NCI-H2107 (cell line): ENCODE data around the gene OR56B1.

ENCODE experiments used
- DNase-seq: peaks from one replicate; lab custom pipeline; 2025; lab: John Stamatoyannopoulos, UW

Gene OR56B1

DNA sequence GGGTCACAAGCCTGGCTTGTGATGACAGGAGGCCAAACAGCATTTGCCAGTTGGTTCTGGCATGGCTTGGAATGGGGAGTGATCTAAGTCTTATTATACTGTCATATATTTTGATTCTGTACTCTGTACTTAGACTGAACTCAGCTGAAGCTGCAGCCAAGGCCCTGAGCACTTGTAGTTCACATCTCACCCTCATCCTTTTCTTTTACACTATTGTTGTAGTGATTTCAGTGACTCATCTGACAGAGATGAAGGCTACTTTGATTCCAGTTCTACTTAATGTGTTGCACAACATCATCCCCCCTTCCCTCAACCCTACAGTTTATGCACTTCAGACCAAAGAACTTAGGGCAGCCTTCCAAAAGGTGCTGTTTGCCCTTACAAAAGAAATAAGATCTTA, 843 bp downstream of the OR56B1 start:
- no peak for DNase-seq

DNA sequence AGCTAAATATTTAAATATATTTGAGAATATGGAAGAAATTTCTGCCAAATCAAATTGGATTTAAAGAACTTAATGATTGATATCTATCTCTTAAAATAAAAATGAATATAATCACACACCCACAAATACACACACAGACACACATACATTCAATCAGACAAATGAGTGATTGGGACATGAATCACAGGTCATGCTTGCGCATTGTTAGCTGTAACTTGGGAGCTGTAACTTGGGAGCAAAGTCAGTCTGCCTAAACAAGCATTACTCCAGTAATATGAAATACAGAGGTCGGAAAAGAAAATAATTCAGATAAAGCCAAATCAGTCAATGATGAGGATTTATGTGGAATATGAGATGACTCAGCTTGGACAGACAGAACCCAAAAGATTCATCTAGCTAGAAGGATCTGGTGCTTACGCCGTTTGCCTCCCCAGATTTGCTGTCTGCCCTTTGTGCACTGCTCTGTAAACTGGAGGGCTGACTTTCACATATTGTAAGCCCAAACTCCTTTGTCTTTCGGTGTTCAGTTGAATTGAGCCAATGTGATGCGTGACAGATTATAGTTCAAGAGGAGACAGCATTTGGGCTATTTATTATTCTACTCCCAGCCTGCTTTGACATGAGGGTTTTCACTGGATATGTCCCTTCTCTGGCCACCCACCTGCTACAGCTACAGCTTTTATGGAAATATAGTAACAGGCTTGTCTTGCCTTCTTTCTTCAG, 1.6 kb downstream of the OR56B1 start:
- no peak for DNase-seq

DNA sequence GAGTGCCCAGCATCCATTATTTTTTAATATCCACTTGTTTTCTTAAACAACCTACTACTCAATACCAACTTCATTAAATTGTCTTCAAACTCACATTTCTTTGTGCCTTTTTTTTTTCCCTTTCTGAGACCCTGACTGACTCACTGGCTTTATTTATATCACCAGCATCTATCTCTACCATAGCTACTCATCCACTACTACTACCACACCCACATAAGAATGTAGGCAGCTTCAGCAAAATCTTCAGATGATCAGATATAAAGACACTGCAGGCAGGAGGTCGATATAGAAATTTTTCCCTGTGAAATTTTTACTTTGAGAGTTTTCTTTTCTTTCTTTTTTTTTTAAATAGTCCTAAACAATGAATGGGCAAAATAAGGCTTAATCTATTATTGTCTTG, 2.2 kb downstream of the OR56B1 start:
- no peak for DNase-seq

DNA sequence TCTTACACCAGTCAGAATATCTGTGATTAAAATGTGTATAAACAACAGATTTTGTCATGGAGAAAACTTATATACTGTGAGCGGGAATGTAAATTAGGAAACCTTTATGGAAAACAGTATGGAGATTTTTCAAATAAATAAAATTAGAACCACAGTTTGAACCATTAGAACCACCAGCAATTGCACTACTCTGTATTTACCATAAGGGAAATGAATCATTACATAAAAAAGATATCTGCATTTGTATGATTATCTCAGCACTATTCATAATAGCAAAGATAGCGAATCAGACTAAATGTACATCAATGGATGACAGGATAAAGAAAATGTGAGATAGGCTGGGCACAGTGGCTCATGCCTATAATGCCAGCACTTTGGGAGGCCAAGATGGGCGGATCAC, 10.4 kb downstream of the OR56B1 start:
- no peak for DNase-seq

DNA sequence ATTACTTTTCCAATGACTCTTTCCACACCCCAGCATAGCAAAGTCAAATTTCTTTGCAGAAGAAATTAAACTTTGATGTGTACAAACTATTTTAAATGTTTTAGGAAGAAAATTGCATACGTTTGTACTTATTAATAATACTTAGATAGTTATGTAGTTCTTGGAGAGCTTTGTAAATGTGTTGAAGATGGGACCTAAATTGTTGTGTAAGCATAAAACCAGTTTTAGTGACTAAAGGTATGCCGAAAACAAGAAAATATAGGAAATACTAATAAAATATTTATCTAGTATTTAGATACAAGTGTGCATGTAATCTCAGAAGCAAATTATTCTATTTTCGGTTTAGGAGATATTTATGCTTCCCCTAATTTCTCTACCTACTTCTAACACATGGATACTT, 13.6 kb downstream of the OR56B1 start:
- DNase-seq, result no peak

DNA sequence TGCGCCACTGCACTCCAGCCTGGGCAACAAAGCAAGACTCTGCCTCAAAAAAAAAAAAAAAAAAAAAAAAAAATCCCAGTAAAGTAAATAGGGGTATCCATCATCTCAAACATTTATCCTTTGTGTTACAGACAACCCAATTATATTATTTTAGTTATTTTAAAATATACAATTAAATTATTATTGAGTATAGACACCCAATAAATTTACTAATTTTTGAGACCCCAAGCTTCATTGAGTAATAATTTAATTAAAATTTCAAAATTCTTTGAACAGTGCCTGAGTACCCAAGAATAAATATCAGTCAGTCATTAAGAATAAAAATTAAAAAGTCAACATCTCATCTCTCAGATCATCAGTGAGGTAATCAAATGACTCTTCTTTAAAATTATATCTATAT, 17.7 kb downstream of the OR56B1 start, which contains the start of gene OR52N4:
Gene OR52N4, plus strand, starts transcription at position 301 of the 400 bp plus-strand sequence. CDS start 498 bp downstream, outside the sequence.
- DNase-seq, result no peak

DNA sequence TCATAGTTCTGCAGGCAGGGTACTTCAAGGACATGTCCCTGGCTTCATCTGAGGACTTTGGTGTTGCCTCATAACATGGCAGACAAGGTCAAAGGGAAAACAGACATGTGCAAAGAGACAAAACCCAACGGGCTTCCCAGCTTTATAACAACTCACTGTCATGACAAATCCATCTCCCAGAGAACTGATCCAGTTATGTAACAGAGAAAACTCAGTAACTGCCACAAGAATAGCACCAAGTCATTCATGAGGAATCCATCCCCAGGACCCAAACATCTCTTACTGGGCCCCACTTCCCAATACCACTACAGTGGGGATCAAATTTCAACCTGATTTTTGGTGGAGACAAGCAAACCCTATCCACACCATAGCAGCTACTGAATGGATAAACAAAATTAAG, 30.8 kb downstream of the OR56B1 start:
- DNase-seq, result no peak

DNA sequence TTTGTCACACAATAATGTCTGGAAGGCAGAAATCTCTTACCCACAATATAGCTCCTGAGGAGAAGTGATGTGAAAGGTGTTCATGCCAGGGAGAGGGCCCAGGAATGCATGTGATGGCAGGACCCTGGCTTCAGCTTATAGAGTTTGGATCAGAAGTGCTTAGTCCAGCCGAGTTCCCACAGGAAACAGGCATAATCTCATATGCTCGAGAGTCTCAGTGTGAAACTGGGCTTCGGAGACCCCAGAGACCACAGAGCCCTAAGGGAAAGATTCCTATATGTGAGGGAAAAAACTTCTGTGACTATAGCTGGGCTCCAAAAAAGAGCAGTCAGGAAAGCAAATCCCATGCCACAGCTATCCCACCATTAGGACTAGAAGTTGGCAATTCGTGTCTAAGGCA, 47.0 kb downstream of the OR56B1 start, which contains the start of gene OR52N5:
Gene OR52N5, minus strand, starts transcription at position 101 of the 400 bp plus-strand sequence. CDS start 4,721 bp downstream, outside the sequence.
- DNase-seq, result no peak
